HG03025 (cell line): ENCODE data around the gene AKAP6.

Experiments
- ATAC-seq: cut with Tn5 transposase; IDR thresholded peaks from one replicate; pipeline ENCODE4 v1.9.1; 2021; ENCODE audit warnings: mild to moderate bottlenecking, moderate library complexity; ENCODE audit not compliant: unreplicated experiment, low FRiP score

AKAP6 gene

GRCh38 chr14:32603992-32604565 lies 275.0 kb downstream of the AKAP6 start:
- ATAC-seq: peak; percentile 80

GRCh38 chr14:32606301-32606700 lies 277.2 kb downstream of the AKAP6 start:
- no peak for ATAC-seq

DNA sequence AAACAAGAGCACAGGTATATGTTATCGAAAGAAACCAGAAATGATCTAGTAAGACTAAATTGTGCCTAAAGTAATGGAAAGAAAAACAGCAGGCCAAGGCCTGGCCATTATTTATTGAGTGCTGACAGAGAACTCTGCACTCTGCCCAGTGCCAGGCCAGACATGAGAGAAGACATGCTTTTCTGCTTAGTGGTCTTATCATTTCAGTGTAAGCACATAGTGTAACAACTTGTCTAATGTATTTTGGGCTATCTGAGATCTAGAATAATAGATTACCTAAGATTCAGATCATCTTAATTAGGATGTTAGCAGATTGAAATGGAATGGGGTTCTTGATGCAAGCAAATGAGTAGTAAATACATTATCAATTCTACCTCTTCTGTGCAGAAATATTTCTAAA lies 278.3 kb downstream of the AKAP6 start:
- no peak for ATAC-seq

DNA sequence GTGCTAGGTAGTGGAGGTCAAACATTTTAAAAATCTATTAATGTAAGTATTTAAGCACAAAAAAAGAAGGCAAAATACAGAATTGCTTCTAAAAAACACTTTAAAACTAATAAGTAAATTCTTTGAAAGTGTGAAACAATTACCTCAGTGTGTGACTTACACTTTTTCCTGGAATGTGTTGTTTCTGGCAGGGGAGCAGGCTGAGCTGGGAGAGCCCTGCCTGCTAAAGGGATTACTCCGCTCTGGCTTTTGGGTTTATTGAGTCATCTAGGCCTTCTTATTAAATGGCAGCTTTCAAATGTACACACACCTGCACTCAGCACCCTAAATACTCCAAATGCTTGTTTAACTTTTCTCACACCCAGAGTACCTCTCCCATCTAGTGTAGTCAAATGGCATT lies 279.8 kb downstream of the AKAP6 start:
- no peak for ATAC-seq

- ATAC-seq: no peak
Measured at GRCh38 chr14:32609388-32609787, 280.3 kb downstream of the AKAP6 start.

DNA sequence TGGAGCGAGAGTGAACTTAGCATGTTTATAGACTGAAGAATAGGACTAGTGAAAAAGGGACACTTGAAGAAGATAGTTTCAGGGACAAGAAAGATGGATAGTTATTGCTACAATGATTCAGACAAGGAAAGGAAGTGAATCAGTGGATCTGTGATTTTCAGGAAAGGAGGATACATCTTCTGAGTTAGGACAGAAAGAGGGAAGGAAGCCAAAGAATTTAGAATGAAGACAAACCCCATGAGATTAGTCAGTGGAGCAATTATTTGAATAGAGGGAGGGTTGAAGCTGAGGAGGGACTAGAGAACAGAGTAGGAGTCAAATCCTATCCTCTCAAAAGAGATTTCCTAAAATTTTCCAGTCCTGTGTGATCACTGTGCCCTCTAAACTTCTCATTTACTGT lies 282.7 kb downstream of the AKAP6 start:
- no peak for ATAC-seq

DNA sequence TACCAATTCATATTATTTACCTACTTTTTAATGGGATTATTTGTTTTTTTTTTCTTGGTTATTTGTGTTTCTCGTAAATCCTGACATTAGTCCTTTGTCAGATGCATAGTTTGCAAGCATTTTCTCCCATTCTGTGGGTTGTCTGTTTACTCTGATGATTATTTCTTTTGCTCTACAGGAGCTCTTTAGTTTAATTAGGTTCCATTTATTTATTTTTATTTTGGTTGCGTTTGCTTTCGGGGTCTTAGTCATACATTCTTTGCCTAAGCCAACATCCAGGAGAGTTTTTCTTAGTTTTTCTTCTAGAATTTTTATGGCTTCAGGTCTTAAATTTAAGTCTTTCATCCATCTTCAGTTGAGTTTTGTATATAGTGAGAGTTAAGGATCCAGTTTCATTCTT lies 289.9 kb downstream of the AKAP6 start:
- no peak for ATAC-seq

- no peak for ATAC-seq
Measured at GRCh38 chr14:32620303-32620702, 291.2 kb downstream of the AKAP6 start.

DNA sequence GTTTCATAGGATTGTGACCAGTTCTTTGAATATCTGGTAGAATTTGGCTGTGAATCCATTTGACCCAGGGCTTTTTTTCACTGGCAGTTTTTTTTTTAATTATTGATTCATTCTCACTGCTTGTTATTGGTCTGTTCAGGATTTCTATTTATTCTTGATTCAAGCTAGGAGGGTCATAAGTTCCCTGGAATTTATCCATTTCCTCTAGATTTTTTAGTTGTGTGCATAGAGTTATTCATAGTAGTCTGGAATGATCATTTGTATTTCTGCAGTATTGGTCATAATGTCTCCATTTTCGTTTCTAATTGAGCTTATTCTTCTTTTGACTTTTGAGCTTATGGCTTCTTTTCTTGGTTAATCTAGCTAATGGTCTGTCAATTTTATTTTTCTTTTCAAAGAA lies 291.6 kb downstream of the AKAP6 start:
- ATAC-seq: no peak

DNA sequence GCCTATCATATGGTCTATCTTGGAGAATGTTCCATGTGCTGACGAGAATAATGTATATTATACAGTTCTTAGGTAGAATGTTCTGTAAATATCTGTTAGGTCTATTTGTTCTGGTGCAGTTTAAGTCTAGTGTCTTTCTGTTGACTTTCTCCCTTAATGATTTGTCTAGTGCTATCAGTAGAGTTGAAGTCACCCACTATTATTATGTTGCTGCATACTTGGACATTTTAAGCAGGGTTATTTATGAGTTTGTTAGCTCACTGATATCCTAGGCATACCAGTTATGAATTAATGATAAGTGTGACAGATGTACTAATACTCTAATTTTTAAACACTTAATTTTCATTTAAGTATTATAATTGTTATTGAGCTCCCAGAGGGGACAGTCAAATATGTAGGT lies 292.5 kb downstream of the AKAP6 start:
- no peak for ATAC-seq

GRCh38 chr14:32622742-32623141 lies 293.6 kb downstream of the AKAP6 start:
- peak; percentile 63 for ATAC-seq

- ATAC-seq: no peak
Measured at GRCh38 chr14:32623300-32624093, 294.4 kb downstream of the AKAP6 start.

- no peak for ATAC-seq
Measured at GRCh38 chr14:32625211-32625610, 296.1 kb downstream of the AKAP6 start.

- ATAC-seq: no peak
Measured at GRCh38 chr14:32627545-32628298, 298.6 kb downstream of the AKAP6 start.

DNA sequence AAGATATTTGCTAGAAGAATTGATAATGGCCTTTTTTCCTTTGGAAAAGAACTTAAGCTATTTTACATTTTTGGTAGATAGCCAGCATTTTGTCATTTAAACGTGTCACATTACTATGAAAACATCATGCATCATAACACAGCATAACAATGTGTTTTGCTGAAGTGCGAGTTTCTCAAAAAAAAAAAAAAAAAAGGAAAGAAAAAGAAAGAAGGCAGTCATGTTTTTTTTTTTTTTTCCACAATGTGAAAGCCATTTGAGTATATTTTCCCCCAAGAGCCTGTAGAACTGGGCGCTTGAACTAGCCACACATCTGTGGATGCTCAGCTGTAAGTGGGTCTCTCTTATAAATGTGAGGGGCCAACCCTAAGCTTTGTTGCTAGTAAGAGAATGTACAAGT lies 300.1 kb downstream of the AKAP6 start:
- ATAC-seq: no peak

DNA sequence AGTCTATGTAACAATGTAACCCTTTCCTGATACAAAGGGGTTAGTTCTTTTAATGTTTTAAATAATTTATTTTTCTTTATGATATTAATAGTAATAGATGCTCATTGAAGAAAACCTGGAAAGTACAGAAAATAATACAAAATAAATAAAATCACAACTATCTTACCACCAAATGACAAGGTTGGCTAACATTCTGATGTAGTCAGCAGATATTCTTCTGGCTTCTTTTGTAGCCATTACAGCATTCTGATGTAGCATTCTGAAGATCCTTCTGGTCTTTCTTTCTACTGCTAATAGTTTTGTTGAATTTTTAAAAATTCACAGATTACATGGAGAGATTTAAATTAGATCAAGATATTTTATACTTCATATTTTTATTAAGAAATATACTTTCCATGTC lies 301.6 kb downstream of the AKAP6 start:
- no peak for ATAC-seq

DNA sequence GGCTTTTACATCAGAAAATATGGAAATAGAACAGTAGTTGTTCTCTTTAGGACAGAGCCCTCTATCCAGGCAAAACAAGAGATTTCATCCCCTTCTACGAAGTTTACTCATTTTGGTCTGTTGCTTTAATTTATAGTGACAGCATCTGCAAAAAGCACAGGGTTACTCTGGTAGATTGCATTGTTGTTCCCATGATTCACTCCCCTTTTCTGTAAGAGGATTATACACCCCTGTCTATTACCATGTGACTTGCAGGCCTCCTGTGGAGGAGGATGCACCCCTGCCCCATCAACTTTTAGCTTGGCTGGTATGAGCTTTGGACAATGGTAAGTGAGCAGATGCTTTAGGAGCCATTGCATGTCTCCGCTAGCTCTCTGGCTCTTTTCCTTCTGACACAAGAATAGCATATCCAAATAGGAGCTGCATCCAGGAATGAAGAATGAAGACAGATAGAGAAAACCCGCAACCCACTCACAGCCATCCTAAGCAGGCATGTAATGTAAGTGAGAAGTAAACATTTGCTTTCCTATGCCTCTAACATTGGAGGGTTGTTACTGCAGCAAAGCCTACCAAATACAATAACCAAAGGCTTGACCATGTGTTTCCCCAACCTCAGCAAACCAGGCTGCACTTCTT lies 304.2 kb downstream of the AKAP6 start:
- ATAC-seq: no peak

DNA sequence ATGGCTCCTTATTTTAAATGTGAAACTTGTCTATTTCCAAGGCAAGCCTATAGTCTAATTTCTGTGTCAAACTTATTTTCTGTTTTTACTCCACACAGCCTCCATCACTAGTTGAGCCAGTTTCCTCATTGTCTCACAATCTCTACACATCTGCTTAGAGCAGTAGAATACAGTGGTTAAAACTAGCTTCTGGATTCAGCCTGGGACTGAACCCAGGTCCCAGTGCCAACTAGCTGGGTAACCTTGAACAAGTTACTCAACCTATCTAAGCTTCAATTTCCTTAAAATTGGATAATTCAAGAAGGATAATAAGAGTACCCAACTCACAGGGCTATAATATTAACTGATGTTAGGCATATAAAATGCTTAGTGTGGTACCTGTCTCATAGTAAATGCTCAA lies 304.8 kb downstream of the AKAP6 start:
- no peak for ATAC-seq

DNA sequence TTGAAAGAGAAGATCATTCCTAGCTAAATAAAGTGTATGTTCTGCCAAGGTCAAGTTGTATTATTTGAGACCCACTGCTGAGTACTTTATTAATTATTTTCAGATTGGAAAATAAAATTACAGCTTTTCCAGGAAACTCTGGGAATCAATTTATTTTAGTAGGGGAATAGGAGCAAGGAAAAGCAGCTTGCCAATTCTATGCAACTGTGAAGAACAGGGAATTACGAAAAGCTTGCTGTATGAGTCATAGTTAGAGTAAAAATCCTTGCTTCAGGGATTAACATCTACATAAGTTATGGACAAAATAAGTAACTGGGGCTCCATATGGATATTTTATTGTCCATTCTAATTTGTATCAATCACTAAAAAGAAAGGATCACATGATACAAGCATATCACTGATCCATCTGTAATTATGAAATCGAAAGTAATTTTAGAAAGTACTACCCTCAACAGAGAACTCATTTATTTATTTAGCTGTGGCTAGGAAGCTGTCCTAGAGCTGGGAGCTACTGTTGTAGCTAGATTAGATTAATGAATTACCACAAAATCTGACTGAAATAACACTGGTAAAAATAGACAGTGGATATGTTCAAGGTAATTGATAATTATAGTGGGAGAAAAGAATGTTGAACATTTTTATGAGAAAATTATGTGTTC lies 306.1 kb downstream of the AKAP6 start:
- no peak for ATAC-seq

DNA sequence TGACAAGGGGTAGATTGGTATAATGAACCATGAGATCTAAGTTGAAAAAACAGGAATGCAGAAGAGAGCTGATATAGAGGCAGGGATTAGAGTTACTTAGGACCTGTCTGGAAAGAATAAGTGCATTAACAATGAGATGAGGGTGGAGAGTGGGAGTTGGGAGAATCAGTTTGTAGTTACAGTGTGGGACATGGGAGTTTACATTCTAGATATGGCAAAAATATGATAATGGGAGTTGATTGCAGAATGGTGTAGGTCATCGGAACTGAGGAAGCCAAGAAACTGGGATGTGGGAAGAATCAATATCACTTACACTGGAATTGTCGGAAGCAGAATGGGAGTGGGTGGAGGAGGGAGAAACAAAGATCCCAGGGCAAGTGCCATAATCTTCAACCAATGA lies 308.5 kb downstream of the AKAP6 start:
- ATAC-seq: no peak

GRCh38 chr14:32639208-32639607 lies 310.1 kb downstream of the AKAP6 start:
- ATAC-seq: no peak
